KMS-11 (cell line): ENCODE results near the gene BLID.

Source experiments
- H2AFZ ChIP-seq: fragments of 200-600 bp; sonication (generic); 2 replicates; pipeline ENCODE4 v1.6.1; 2016; ENCODE audit warnings: antibody characterized with exemption, mixed run types, low read depth
- H3K27ac ChIP-seq: fragments of 200-600 bp; sonication (generic); 2 replicates; pipeline ENCODE4 v1.6.1; 2016; ENCODE audit warnings: mild to moderate bottlenecking, mixed run types
- H3K27me3 ChIP-seq: fragments of 200-600 bp; sonication (generic); 2 replicates; pipeline ENCODE4 v1.6.1; 2017; ENCODE audit warnings: mild to moderate bottlenecking, low read depth, mixed run types, moderate library complexity; ENCODE audit not compliant: insufficient read depth
- H3K36me3 ChIP-seq: fragments of 200-600 bp; sonication (generic); 2 replicates; pipeline ENCODE4 v1.6.1; 2017; ENCODE audit warnings: mild to moderate bottlenecking, mixed run types; ENCODE audit not compliant: insufficient read depth
- H3K4me1 ChIP-seq: fragments of 200-600 bp; sonication (generic); 2 replicates; pipeline ENCODE4 v1.6.1; 2016; ENCODE audit warnings: mild to moderate bottlenecking, low read depth, mixed run types; ENCODE audit not compliant: poor library complexity, severe bottlenecking
- H3K4me2 ChIP-seq: fragments of 200-600 bp; sonication (generic); 2 replicates; pipeline ENCODE4 v1.7.0; 2016; ENCODE audit warnings: mild to moderate bottlenecking, mixed run types
- H3K4me3 ChIP-seq: fragments of 200-600 bp; sonication (generic); IDR thresholded peaks from 2 replicates; pipeline ENCODE4 v1.6.1; 2017; ENCODE audit warnings: low read depth, low read length, mixed read lengths; ENCODE audit not compliant: insufficient read depth
- H3K79me2 ChIP-seq: fragments of 200-600 bp; sonication (generic); 2 replicates; pipeline ENCODE4 v1.6.1; 2016; ENCODE audit warnings: low read depth, mixed run types; ENCODE audit not compliant: insufficient read depth
- H3K9ac ChIP-seq: fragments of 200-600 bp; sonication (generic); 2 replicates; pipeline ENCODE4 v1.6.1; 2016; ENCODE audit warnings: mild to moderate bottlenecking, mixed run types
- H4K20me1 ChIP-seq: fragments of 200-600 bp; sonication (generic); 2 replicates; pipeline ENCODE4 v1.6.1; 2016; ENCODE audit warnings: mild to moderate bottlenecking, mixed run types; ENCODE audit not compliant: insufficient read depth
- CTCF ChIP-seq: fragments of 200-600 bp; sonication (generic); conservative IDR thresholded peaks from 2 replicates; pipeline ENCODE4 v1.6.1; 2017; ENCODE audit warnings: low read depth, mild to moderate bottlenecking, antibody characterized with exemption, low read length, moderate library complexity, mixed read lengths

Gene BLID

GRCh38 chr11:122101625-122102291 is 14.3 kb downstream of the BLID start:
- Histone ChIP-seq H3K36me3 (no peaks in the 10 kb centered on the region), H3K9ac (no peak overlapping the region), H3K4me1 (no peaks in the 10 kb centered on the region), H3K4me3 (no peak overlapping the region), H3K27ac (no peak overlapping the region), H2AFZ (no peak overlapping the region), H3K79me2 (no peaks in the 10 kb centered on the region), H4K20me1 (no peaks in the 10 kb centered on the region), H3K27me3 (no peaks in the 10 kb centered on the region), H3K4me2 (no peak overlapping the region)
- no peak for TF ChIP-seq CTCF

- no peak overlapping the region for H2AFZ ChIP-seq
- no peak overlapping the region for H3K4me2 ChIP-seq
- H3K36me3 ChIP-seq: no peaks in the 10 kb centered on the region
- H3K27me3 ChIP-seq: no peaks in the 10 kb centered on the region
- H3K4me1 ChIP-seq: no peaks in the 10 kb centered on the region
- no peak for TF ChIP-seq CTCF
- H3K27ac ChIP-seq: no peak overlapping the region
- H3K79me2 ChIP-seq: no peaks in the 10 kb centered on the region
- no peaks in the 10 kb centered on the region for H4K20me1 ChIP-seq
- no peak overlapping the region for H3K4me3 ChIP-seq
- H3K9ac ChIP-seq: no peak overlapping the region
These were observed 15.3 kb downstream of the BLID start for GRCh38 chr11:122100756-122101080.

- H3K36me3 ChIP-seq: no peaks in the 10 kb centered on the region
- no peak for TF ChIP-seq CTCF
- H3K4me2 ChIP-seq: no peak overlapping the region
- no peak overlapping the region for H3K27ac ChIP-seq
- H2AFZ ChIP-seq: no peak overlapping the region
- no peaks in the 10 kb centered on the region for H3K27me3 ChIP-seq
- no peaks in the 10 kb centered on the region for H3K79me2 ChIP-seq
- H4K20me1 ChIP-seq: no peaks in the 10 kb centered on the region
- H3K9ac ChIP-seq: no peak overlapping the region
- H3K4me3 ChIP-seq: no peak overlapping the region
- H3K4me1 ChIP-seq: no peaks in the 10 kb centered on the region
These were observed 15.8 kb downstream of the BLID start for GRCh38 chr11:122100037-122100755.

GRCh38 chr11:122099374-122100036 is 16.5 kb downstream of the BLID start:
- H3K27ac ChIP-seq: no peak overlapping the region
- H3K4me2 ChIP-seq: no peak overlapping the region
- H2AFZ ChIP-seq: no peak overlapping the region
- no peaks in the 10 kb centered on the region for H4K20me1 ChIP-seq
- no peaks in the 10 kb centered on the region for H3K36me3 ChIP-seq
- H3K79me2 ChIP-seq: no peaks in the 10 kb centered on the region
- H3K27me3 ChIP-seq: no peaks in the 10 kb centered on the region
- no peaks in the 10 kb centered on the region for H3K4me1 ChIP-seq
- H3K9ac ChIP-seq: no peak overlapping the region
- TF ChIP-seq CTCF: no peak
- no peak overlapping the region for H3K4me3 ChIP-seq
